K562 (cell line): Measurements from ENCODE around the gene NCKAP1. TPM values are rescaled to one million over a fixed set of nuclear protein-coding genes. Genes with fewer than 3 reads are reported as not detected.

Experiments
- ATAC-seq: fragments of 200-7000 bp; cut with Tn5 transposase; 3 replicates; pipeline ENCODE4 v1.9.1; 2020; ENCODE audit warnings: moderate library complexity
- BruUV-seq: library from RNA; stranded (reverse); fragments of 400-500 nt; replicated peaks from 2 replicates; lab custom pipeline; 2021; lab: Mats Ljungman, UMichigan
- CTCF ChIA-PET: fragments of 300-600 bp; formaldehyde crosslinking; extraction: SDS; loops from one replicate; lab custom pipeline; 2021; ENCODE audit warnings: low intra/inter-chr PET ratio; lab: Yijun Ruan, JAX
- POLR2A ChIA-PET: fragments of 300-600, 350-650 bp; sonication (Branson Sonifier 250); formaldehyde crosslinking; extraction: SDS; loops from one replicate; lab custom pipeline; 2021; ENCODE audit warnings: antibody characterized with exemption, inconsistent platforms; lab: Yijun Ruan, JAX
- DNase-seq, 4 experiments: peaks; one replicate each; pipeline versions ENCODE4 v3.0.0 to v3.0.0-alpha.2; 2011 to 2018; ENCODE audit warnings: low spot score in 3 of 4, mixed read lengths in 3 of 4; ENCODE audit errors: extremely low read depth in 1 of 4
- FAIRE-seq: peaks from 2 replicates; lab custom pipeline; 2011; peaks lifted over from hg19 to GRCh38; lab: Jason Lieb, UNC
- H2AFZ ChIP-seq: 2 replicates; pipeline ENCODE4 v1.6.0; 2011; ENCODE audit warnings: low read depth, low read length, control low read depth, inconsistent platforms
- H3K27ac ChIP-seq: fragments of 200-600 bp; 3 replicates; pipeline ENCODE4 v1.8.0; 2011; ENCODE audit warnings: low read depth, mild to moderate bottlenecking, control low read depth, inconsistent platforms, low read length, moderate library complexity, mixed read lengths; ENCODE audit errors: extremely low read depth
- H3K27me3 ChIP-seq, 2 experiments: fragments of 300-600 bp in 1 of 2; 2 replicates in 1 of 2; 3 replicates in 1 of 2; pipeline versions ENCODE4 v1.6.0 to v1.8.0; 2011; ENCODE audit warnings: inconsistent platforms in 2 of 2, low read length in 2 of 2, mild to moderate bottlenecking in 1 of 2, mixed read lengths in 1 of 2, moderate library complexity in 1 of 2; ENCODE audit not compliant: control insufficient read depth in 2 of 2, insufficient read depth in 2 of 2
- H3K36me3 ChIP-seq: fragments of 300-600 bp; 3 replicates; pipeline ENCODE4 v1.8.0; 2011; ENCODE audit warnings: mild to moderate bottlenecking, low read length, inconsistent platforms; ENCODE audit not compliant: control insufficient read depth, insufficient read depth
- H3K4me1 ChIP-seq, 2 experiments: fragments of 200-600 bp in 1 of 2; replicated peaks in 1 of 2; 2 replicates in 1 of 2; 3 replicates in 1 of 2; pipeline versions ENCODE4 v1.5.1 to v1.8.0; 2011; ENCODE audit warnings: inconsistent platforms in 2 of 2, low read length in 2 of 2, mild to moderate bottlenecking in 1 of 2, mixed read lengths in 1 of 2, moderate library complexity in 1 of 2; ENCODE audit not compliant: control insufficient read depth in 2 of 2, insufficient read depth in 2 of 2
- H3K4me2 ChIP-seq: 2 replicates; pipeline ENCODE4 v1.6.1; 2011; ENCODE audit warnings: low read length, control low read depth, inconsistent platforms, mixed read lengths; ENCODE audit not compliant: insufficient read depth
- H3K4me3 ChIP-seq: fragments of 200-600 bp; sonication (generic), shearing (Covaris generic); 2 replicates; pipeline ENCODE4 v1.5.1; 2016; ENCODE audit warnings: control low read depth, inconsistent platforms
- H3K79me2 ChIP-seq: fragments of 200-600 bp; 3 replicates; pipeline ENCODE4 v1.8.0; 2011; ENCODE audit warnings: low read length, inconsistent platforms; ENCODE audit not compliant: control insufficient read depth, insufficient read depth
- H3K9ac ChIP-seq, 2 experiments: 2 replicates each; pipeline versions ENCODE4 v1.6.0 to v1.6.1; 2011; ENCODE audit warnings: low read depth in 2 of 2, low read length in 2 of 2, control low read depth in 1 of 2, inconsistent platforms in 1 of 2, mild to moderate bottlenecking in 1 of 2, mixed read lengths in 1 of 2; ENCODE audit not compliant: insufficient read depth in 1 of 2
- H3K9me1 ChIP-seq: one replicate; pipeline ENCODE4 v1.6.0; 2011; ENCODE audit warnings: inconsistent platforms, mild to moderate bottlenecking, low read length, moderate library complexity; ENCODE audit not compliant: control insufficient read depth, insufficient read depth
- H3K9me3 ChIP-seq: replicated peaks from 2 replicates; pipeline ENCODE4 v1.5.1; 2011; ENCODE audit warnings: low read depth, low read length, inconsistent platforms; ENCODE audit not compliant: control insufficient read depth, insufficient read depth
- H4K20me1 ChIP-seq: replicated peaks from 2 replicates; pipeline ENCODE4 v1.6.1; 2011; ENCODE audit warnings: low read length, inconsistent platforms, mixed read lengths; ENCODE audit not compliant: control insufficient read depth, insufficient read depth
- CBFA2T3 ChIP-seq: fragments of 450-650 bp; IDR thresholded peaks from 2 replicates; pipeline ENCODE4 v1.6.1; 2017
- LCOR ChIP-seq: sonication (generic); formaldehyde crosslinking; IDR thresholded peaks from 2 replicates; pipeline ENCODE4 v1.8.0; 2022; ENCODE audit warnings: mild to moderate bottlenecking, missing genetic modification reagents
- NCOR1 ChIP-seq: fragments of 450-650 bp; IDR thresholded peaks from 2 replicates; pipeline ENCODE4 v1.6.1; 2016; ENCODE audit warnings: mild to moderate bottlenecking, moderate library complexity
- POU5F1 ChIP-seq: fragments of 150-350 bp; IDR thresholded peaks from 2 replicates; pipeline ENCODE4 v1.6.1; 2014; ENCODE audit warnings: borderline replicate concordance, low read length, low read depth, mild to moderate bottlenecking; ENCODE audit not compliant: partially characterized antibody
- RUNX1 ChIP-seq: sonication (generic); IDR thresholded peaks from 2 replicates; pipeline ENCODE4 v1.6.1; 2016; ENCODE audit warnings: antibody characterized with exemption, low read depth
- SRSF9 ChIP-seq: fragments of 200-400 bp; formaldehyde crosslinking; IDR thresholded peaks from 2 replicates; pipeline ENCODE4 v1.6.1; 2017; ENCODE audit warnings: low read depth, low read length, borderline replicate concordance
- ZNF717 ChIP-seq: fragments of 250-450 bp; sonication (Bioruptor Pico); IDR thresholded peaks from 2 replicates; pipeline ENCODE4 v1.5.0; 2021
- ZNF764 ChIP-seq: fragments of 250-450 bp; sonication (Bioruptor Pico); IDR thresholded peaks from 2 replicates; pipeline ENCODE4 v1.4.0; 2020; ENCODE audit warnings: low read depth, mild to moderate bottlenecking, moderate library complexity
- WGBS: fragments of 100-300 bp; shearing (Covaris generic); methylation state at CpG from one replicate; pipeline ENCODE4 v1.1.6; 2016; ENCODE audit warnings: low coverage, mixed read lengths; ENCODE audit not compliant: insufficient coverage; ENCODE audit errors: missing lambda C conversion rate; 5-methylcytosine and 5-hydroxymethylcytosine counted together
- in situ Hi-C: fragments of 300-500 bp; cut with MboI; formaldehyde crosslinking; loops from 4 replicates; pipeline ENCODE4 v1.15.0; 2018; ENCODE audit warnings: inconsistent platforms, mixed read lengths
- intact Hi-C: fragments of 100-400 bp; cut with micrococcal nuclease; formaldehyde crosslinking; loops from 2 replicates; pipeline ENCODE4 v1.14.2; 2022
- polyA plus RNA-seq, 8 experiments: library from polyadenylated mRNA; depleted of rRNA in 4 of 8; stranded (reverse) in 5 of 8; unstranded in 3 of 8; fragments of >200 nt; fragmentation: Nextera tagmentation in 2 of 8; fragmentation: Illumina TruSeq in 1 of 8; extraction: Ambion mirVana in 2 of 8; extraction: Trizol in 1 of 8; gene quantifications; 2 replicates each; pipeline versions ENCODE4 v1.2.1 to v1.2.3, GENCODE V29; 2011 to 2014; ENCODE audit warnings: inconsistent platforms in 1 of 8, missing spikeins in 1 of 8
- total RNA-seq, 7 experiments: library from RNA; depleted of rRNA in 6 of 7; stranded (reverse); fragments of >200 nt in 6 of 7; fragmentation: Illumina TruSeq in 2 of 7; extraction: Trizol in 2 of 7; gene quantifications; 2 replicates each; pipeline versions ENCODE4 v1.2.1 to v1.2.3, GENCODE V29; 2011 to 2021; ENCODE audit warnings: low replicate concordance in 1 of 7
- TF ChIP-seq, protein P1 (sequence below): fragments of 250-450 bp; sonication (Bioruptor Pico); IDR thresholded peaks from 2 replicates; pipeline ENCODE4 v1.5.0; 2020; ENCODE audit warnings: mild to moderate bottlenecking, borderline replicate concordance
- TF ChIP-seq, protein P2 (sequence below): fragments of 200-800 bp; sonication (Bioruptor generic); IDR thresholded peaks from 2 replicates; pipeline ENCODE4 v1.6.1; 2017; ENCODE audit warnings: missing genetic modification characterization, missing compliant biosample characterization

NCKAP1 gene
- total and polyA plus RNA-seq, 9 of the 15 experiments (the other 6 are each of a cell fraction or from before 2014, with no cell fraction given) = 34.0 to 153 (median 88.7) TPM

DNA sequence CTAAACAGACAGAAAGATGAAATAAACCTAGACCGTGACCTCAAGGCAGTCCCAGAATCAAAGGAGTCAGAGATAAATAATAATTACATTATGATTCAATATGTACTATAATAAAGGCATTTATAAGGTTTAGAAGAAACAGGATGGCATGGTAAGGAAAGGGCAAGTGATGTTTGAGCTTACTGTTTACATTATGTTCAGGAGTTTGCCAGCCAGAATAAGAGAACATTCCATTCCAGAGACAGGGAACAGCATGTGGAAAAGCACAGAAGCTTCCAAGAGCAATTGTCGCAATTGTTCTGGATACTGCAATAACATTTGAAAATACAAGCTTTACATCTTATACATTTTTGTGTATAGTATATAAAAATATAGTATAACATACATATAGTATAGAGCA lies 121.8 kb downstream of the NCKAP1 start (continued):
- TF ChIP-seq, protein P1, sequence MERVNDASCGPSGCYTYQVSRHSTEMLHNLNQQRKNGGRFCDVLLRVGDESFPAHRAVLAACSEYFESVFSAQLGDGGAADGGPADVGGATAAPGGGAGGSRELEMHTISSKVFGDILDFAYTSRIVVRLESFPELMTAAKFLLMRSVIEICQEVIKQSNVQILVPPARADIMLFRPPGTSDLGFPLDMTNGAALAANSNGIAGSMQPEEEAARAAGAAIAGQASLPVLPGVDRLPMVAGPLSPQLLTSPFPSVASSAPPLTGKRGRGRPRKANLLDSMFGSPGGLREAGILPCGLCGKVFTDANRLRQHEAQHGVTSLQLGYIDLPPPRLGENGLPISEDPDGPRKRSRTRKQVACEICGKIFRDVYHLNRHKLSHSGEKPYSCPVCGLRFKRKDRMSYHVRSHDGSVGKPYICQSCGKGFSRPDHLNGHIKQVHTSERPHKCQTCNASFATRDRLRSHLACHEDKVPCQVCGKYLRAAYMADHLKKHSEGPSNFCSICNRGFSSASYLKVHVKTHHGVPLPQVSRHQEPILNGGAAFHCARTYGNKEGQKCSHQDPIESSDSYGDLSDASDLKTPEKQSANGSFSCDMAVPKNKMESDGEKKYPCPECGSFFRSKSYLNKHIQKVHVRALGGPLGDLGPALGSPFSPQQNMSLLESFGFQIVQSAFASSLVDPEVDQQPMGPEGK (CRISPR knock-in tag) = no peak
- TF ChIP-seq CBFA2T3 = no peak
- no peak for TF ChIP-seq SRSF9
- no peak for TF ChIP-seq RUNX1
- no peak for TF ChIP-seq LCOR

DNA sequence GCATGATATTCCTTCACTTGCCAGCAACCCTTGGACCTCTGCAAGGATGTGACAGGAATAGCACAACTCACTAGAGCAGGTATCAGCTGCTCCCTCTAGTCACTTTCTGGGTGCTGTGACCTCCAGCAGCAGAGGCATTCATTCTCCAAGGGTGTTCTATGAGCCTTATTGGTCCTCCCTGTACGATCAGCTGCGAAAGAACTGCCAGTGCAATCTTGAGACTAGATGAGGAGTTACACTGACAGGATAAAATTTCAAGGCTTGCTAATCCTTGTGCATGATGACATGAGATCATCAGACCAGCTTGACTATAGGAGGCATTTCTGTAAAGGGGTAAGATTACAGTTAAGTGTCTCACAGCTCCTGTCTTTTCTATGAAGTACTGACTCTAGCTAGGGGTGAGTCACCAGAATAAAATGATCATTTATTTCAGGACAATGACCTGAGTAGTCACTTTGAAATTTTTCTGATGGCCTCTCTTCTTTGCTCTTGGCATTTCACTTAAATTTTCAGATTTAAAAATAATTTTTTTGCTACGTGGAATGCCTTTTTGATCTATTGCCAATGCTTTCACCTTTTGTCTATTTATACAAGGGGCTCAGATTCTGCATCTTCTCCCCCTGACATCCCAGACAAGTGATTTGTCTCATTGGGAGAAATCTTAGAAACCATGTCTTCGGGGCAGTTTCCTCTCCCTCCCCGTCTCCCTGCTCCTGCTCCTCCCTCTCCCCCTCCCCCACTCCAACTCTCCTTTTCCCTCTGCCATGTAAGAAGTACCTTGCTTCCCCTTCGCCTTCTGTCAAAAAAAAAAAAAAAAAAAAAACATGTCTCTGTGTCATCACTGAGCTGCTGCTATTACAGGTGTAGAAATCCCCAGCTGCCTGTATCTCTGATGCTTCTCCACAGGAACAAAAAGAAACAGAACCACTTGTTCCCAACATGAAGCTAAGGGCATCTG lies 122.6 kb downstream of the NCKAP1 start:
- no peak overlapping the region for H3K4me2 ChIP-seq
- no peaks in the 10 kb centered on the region for H4K20me1 ChIP-seq
- H3K4me3 ChIP-seq = no peak overlapping the region
- no peaks in the 10 kb centered on the region for H3K4me1 ChIP-seq
- H3K36me3 ChIP-seq = peaks cover 47% of the 10 kb centered on the region
- intact Hi-C loops = no loop called here
- ChIA-PET CTCF (no interaction called here), POLR2A (interaction anchor here (1.0 kb wide), 1 partner anchor 11 kb away, joined by 3 read pairs; no protein-coding TSS in a partner anchor)
- no peak overlapping the region for H2AFZ ChIP-seq
- no TSS peak for BruUV-seq
- DNase-seq = no peak
- no peak overlapping the region for H3K9ac ChIP-seq
- no peaks in the 10 kb centered on the region for H3K79me2 ChIP-seq
- no peak for FAIRE-seq
- H3K27ac ChIP-seq = no peak overlapping the region
- H3K9me1 ChIP-seq = peaks cover 4% of the 10 kb centered on the region
- in situ Hi-C loops = no loop called here
- 89% methylated on average over 5 of the region's 6 CpGs for WGBS
- no peaks in the 10 kb centered on the region for H3K27me3 ChIP-seq
- no peak; the same call in 2 of the 3 replicates for ATAC-seq
- no peaks in the 10 kb centered on the region for H3K9me3 ChIP-seq
- TF ChIP-seq, protein P2, sequence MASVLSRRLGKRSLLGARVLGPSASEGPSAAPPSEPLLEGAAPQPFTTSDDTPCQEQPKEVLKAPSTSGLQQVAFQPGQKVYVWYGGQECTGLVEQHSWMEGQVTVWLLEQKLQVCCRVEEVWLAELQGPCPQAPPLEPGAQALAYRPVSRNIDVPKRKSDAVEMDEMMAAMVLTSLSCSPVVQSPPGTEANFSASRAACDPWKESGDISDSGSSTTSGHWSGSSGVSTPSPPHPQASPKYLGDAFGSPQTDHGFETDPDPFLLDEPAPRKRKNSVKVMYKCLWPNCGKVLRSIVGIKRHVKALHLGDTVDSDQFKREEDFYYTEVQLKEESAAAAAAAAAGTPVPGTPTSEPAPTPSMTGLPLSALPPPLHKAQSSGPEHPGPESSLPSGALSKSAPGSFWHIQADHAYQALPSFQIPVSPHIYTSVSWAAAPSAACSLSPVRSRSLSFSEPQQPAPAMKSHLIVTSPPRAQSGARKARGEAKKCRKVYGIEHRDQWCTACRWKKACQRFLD (CRISPR knock-in tag) = no peak
- TF ChIP-seq POU5F1 (no peak), ZNF717 (CRISPR knock-in tag) (no peak), ZNF764 (no peak), NCOR1 (no peak)
- TF ChIP-seq, all 486 proteins: peak for 0
